Fibroblast of lung (primary cell): Measurements from ENCODE around the gene SRCAP. TPM values are rescaled to one million over a fixed set of nuclear protein-coding genes. Genes with fewer than 3 reads are reported as not detected.

ENCODE experiments used
- DNase-seq, 2 donors: peaks; one replicate each; pipeline versions ENCODE4 v3.0.0 to v3.0.0-alpha.2; 2010; ENCODE audit warnings: low read depth in 2 of 2
- H2AFZ ChIP-seq: 2 replicates; pipeline ENCODE4 v1.5.1; 2012; ENCODE audit warnings: low read length, control low read depth, inconsistent platforms
- H3K27ac ChIP-seq: 2 replicates; pipeline ENCODE4 v1.5.1; 2011; ENCODE audit warnings: low read length, control low read depth; ENCODE audit not compliant: insufficient read depth
- H3K27me3 ChIP-seq: 2 replicates; pipeline ENCODE4 v1.5.1; 2011; ENCODE audit warnings: mild to moderate bottlenecking, low read length; ENCODE audit not compliant: control insufficient read depth, insufficient read depth
- H3K36me3 ChIP-seq: 2 replicates; pipeline ENCODE4 v1.5.1; 2011; ENCODE audit warnings: low read length; ENCODE audit not compliant: control insufficient read depth, insufficient read depth
- H3K4me1 ChIP-seq: 2 replicates; pipeline ENCODE4 v1.5.1; 2011; ENCODE audit warnings: low read length; ENCODE audit not compliant: control insufficient read depth, insufficient read depth; ENCODE audit errors: extremely low read depth
- H3K4me2 ChIP-seq: 2 replicates; pipeline ENCODE4 v1.5.1; 2011; ENCODE audit warnings: low read length, control low read depth; ENCODE audit not compliant: insufficient read depth; ENCODE audit errors: extremely low read depth
- H3K4me3 ChIP-seq, 4 experiments: fragments of 200-600 bp in 1 of 4; sonication (generic) in 1 of 4; replicated peaks in 1 of 4; 2 replicates each; pipeline ENCODE4 v1.5.1; 2011 to 2016; ENCODE audit warnings: low read length in 4 of 4, low read depth in 3 of 4, mild to moderate bottlenecking in 3 of 4, control low read depth in 2 of 4, inconsistent platforms in 1 of 4, mixed read lengths in 1 of 4; ENCODE audit not compliant: insufficient read depth in 1 of 4; ENCODE audit errors: control extremely low read depth in 1 of 4
- H3K79me2 ChIP-seq: 2 replicates; pipeline ENCODE4 v1.5.1; 2012; ENCODE audit warnings: mild to moderate bottlenecking, low read length, inconsistent platforms; ENCODE audit not compliant: control insufficient read depth, insufficient read depth
- H3K9ac ChIP-seq: 2 replicates; pipeline ENCODE4 v1.5.1; 2011; ENCODE audit warnings: mild to moderate bottlenecking, low read length, control low read depth; ENCODE audit not compliant: insufficient read depth
- H3K9me3 ChIP-seq: 2 replicates; pipeline ENCODE4 v1.5.1; 2012; ENCODE audit warnings: low read depth, low read length; ENCODE audit not compliant: control insufficient read depth, insufficient read depth
- H4K20me1 ChIP-seq: 2 replicates; pipeline ENCODE4 v1.5.1; 2011; ENCODE audit warnings: low read length; ENCODE audit not compliant: control insufficient read depth, insufficient read depth; ENCODE audit errors: extremely low read depth
- EZH2 ChIP-seq: IDR thresholded peaks from 2 replicates; pipeline ENCODE4 v1.5.1; 2012; ENCODE audit warnings: low read length, control low read depth, mild to moderate bottlenecking; ENCODE audit errors: missing control alignments
- polyA plus RNA-seq, 2 donors: library from polyadenylated mRNA; depleted of rRNA in 1 of 2; stranded (reverse) in 1 of 2; unstranded in 1 of 2; fragments of >200 nt; gene quantifications; 2 replicates each; pipeline ENCODE4 v1.2.1, GENCODE V29; 2011 to 2012; ENCODE audit warnings: missing spikeins in 1 of 2
- total RNA-seq: library from RNA; depleted of rRNA; stranded (reverse); fragments of >200 nt; gene quantifications from 2 replicates; pipeline ENCODE4 v1.2.1, GENCODE V29; 2014
- TF ChIP-seq, protein P1 (sequence below), 2 donors: IDR thresholded peaks in 1 of 2; conservative IDR thresholded peaks in 1 of 2; 1 replicate in 1 of 2; 2 replicates in 1 of 2; pipeline ENCODE4 v1.5.1; 2011 to 2012; ENCODE audit warnings: low read length in 2 of 2, control low read depth in 1 of 2, inconsistent platforms in 1 of 2, low read depth in 1 of 2, mild to moderate bottlenecking in 1 of 2

SRCAP gene
- total and polyA plus RNA-seq, 2 donors (not counting 1 experiment from before 2014, with no cell fraction given): 3.5 to 14.2 TPM

DNA sequence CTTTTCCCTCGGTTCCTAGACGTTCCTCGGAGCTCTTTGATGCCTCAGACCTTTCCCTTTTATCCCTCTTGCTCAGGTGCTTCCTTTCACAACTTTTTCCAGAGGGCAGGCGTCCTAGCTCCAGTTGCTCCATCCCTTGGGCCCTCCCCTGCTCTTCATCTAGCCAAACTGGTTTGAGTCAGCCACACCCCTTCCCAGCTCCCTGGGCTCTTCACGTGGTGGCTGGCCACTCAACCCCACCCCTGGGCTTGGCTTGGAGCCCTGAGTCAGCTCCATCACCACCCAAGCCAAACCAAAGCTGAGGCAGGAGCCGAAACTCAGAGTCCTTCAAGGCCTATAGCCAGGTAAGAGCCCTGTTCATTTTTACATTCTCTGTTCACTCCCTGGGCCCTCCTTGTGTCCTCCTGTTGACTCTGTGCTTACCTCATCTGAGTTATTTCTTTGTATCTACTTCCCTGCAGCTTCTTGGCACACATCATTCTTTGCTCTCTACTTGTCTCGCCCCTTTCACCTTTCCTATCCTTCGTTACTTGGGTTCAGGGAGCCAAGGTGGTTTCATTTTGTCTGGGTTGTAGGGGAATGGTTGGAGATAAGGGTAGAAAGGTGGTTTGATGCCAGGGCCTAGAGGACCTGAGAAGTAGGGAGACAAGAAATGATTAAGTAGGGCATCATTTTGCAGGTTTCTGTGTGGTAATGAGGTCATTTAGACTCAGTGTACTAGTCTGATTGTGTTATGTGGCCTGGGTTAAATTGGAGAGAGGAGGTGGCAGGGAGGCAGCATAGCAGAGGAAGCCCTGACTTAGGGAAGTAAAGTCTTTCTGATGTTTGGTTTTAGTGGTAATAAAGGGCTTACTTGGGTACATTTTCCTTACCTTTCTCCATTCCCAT, 41.6 kb downstream of the SRCAP start:
- H3K9ac ChIP-seq: no peak overlapping the region
- no peaks in the 10 kb centered on the region for H3K27me3 ChIP-seq
- TF ChIP-seq, protein P1, sequence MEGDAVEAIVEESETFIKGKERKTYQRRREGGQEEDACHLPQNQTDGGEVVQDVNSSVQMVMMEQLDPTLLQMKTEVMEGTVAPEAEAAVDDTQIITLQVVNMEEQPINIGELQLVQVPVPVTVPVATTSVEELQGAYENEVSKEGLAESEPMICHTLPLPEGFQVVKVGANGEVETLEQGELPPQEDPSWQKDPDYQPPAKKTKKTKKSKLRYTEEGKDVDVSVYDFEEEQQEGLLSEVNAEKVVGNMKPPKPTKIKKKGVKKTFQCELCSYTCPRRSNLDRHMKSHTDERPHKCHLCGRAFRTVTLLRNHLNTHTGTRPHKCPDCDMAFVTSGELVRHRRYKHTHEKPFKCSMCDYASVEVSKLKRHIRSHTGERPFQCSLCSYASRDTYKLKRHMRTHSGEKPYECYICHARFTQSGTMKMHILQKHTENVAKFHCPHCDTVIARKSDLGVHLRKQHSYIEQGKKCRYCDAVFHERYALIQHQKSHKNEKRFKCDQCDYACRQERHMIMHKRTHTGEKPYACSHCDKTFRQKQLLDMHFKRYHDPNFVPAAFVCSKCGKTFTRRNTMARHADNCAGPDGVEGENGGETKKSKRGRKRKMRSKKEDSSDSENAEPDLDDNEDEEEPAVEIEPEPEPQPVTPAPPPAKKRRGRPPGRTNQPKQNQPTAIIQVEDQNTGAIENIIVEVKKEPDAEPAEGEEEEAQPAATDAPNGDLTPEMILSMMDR (conservative IDR thresholded peaks at IDR 0.05 in 1 of 2, IDR thresholded peaks at IDR 0.05 in 1 of 2; ENCODE audit: low read depth in 1 of 2, low read length in 2 of 2): no peak
- no peak for TF ChIP-seq EZH2
- H3K79me2 ChIP-seq: no peaks in the 10 kb centered on the region
- peaks cover 22% of the 10 kb centered on the region for H3K4me1 ChIP-seq
- peak overlapping the region; percentile 34 for H3K4me2 ChIP-seq
- peak overlapping the region; percentile 65 for H3K27ac ChIP-seq
- peak; percentile 80 to 87 for DNase-seq
- H3K9me3 ChIP-seq: no peaks in the 10 kb centered on the region
- H3K4me3 ChIP-seq: peak overlapping the region in 1 of 4 experiments; percentile 22
- no peaks in the 10 kb centered on the region for H4K20me1 ChIP-seq
- H3K36me3 ChIP-seq: peaks cover 38% of the 10 kb centered on the region
- H2AFZ ChIP-seq: no peak overlapping the region

DNA sequence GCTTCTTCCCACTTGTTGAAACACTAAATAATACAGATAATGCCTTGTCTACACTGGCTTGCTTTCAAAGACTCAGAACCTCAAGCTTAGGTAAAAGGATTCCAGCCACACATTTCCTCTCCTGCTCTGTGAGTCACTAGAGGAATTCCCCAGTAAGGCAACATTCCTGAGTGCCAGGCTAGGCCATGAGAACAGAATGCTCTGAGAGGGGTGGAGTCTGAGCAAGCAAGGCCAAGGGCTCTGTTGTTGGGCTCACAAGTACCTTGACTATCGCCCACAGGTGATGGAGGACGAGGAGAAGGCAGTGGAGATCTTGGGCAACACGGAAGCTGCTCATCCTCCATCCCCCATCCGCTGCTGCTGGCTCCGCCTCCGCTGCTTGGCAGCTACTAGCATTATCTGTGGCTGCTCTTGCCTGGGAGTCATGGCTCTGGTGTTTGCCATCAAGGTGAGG, 42.5 kb downstream of the SRCAP start:
- Histone ChIP-seq H3K9ac (no peak overlapping the region), H3K4me2 (peak overlapping the region; percentile 5), H3K36me3 (peaks cover 32% of the 10 kb centered on the region), H2AFZ (no peak overlapping the region), H3K9me3 (no peaks in the 10 kb centered on the region), H3K79me2 (no peaks in the 10 kb centered on the region), H3K4me3 (no peak overlapping the region), H3K4me1 (peaks cover 22% of the 10 kb centered on the region), H4K20me1 (no peaks in the 10 kb centered on the region), H3K27ac (peak overlapping the region; percentile 65), H3K27me3 (no peaks in the 10 kb centered on the region)
- DNase-seq: peak; percentile 50 to 91
- TF ChIP-seq, protein P1 (conservative IDR thresholded peaks at IDR 0.05 in 1 of 2, IDR thresholded peaks at IDR 0.05 in 1 of 2; ENCODE audit: low read depth in 1 of 2, low read length in 2 of 2): no peak
- TF ChIP-seq EZH2: no peak

DNA sequence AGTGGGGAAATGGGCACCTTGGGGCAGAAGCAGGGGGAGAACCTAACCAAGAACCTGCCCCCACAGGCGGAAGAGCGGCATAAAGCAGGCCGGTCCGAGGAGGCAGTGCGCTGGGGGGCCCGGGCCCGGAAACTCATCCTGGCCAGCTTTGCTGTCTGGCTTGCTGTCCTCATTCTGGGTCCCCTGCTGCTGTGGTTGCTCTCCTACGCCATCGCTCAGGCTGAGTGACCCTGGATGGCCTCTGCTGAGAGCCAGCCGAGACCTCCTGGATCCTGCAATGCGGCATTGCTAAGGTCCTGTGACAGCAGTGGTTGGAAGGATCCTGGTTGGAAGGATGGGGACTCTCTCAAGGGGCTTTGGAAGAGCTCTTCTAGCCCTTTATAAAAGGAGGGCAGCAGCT, 44.7 kb downstream of the SRCAP start:
- peaks cover 17% of the 10 kb centered on the region for H3K36me3 ChIP-seq

More for the DNA sequence above, 44.7 kb downstream of the SRCAP start:
- H3K79me2 ChIP-seq: peaks cover 2% of the 10 kb centered on the region
- no peak overlapping the region for H2AFZ ChIP-seq
- no peak for DNase-seq
- H3K27ac ChIP-seq: no peak overlapping the region
- H3K4me1 ChIP-seq: peaks cover 27% of the 10 kb centered on the region
- H3K27me3 ChIP-seq: no peaks in the 10 kb centered on the region
- H4K20me1 ChIP-seq: no peaks in the 10 kb centered on the region
- H3K4me2 ChIP-seq: no peak overlapping the region
- no peak for TF ChIP-seq EZH2
- TF ChIP-seq, protein P1 (conservative IDR thresholded peaks at IDR 0.05 in 1 of 2, IDR thresholded peaks at IDR 0.05 in 1 of 2; ENCODE audit: low read depth in 1 of 2, low read length in 2 of 2): no peak
- no peaks in the 10 kb centered on the region for H3K9me3 ChIP-seq
- H3K4me3 ChIP-seq: no peak overlapping the region
- no peak overlapping the region for H3K9ac ChIP-seq
